Ishikawa (cell line): Measurements from ENCODE around the gene MMP10.

ENCODE experiments used
- CEBPB ChIP-seq: IDR thresholded peaks from 2 replicates; pipeline ENCODE4 v1.6.1; 2012
- CREB1 ChIP-seq: IDR thresholded peaks from 2 replicates; pipeline ENCODE4 v1.6.1; 2012; ENCODE audit warnings: low read depth
- EGR1 ChIP-seq: IDR thresholded peaks from 2 replicates; pipeline ENCODE4 v1.6.1; 2012
- EP300 ChIP-seq: IDR thresholded peaks from 2 replicates; pipeline ENCODE4 v1.6.1; 2012; ENCODE audit warnings: borderline replicate concordance
- FOXM1 ChIP-seq: IDR thresholded peaks from 2 replicates; pipeline ENCODE4 v1.6.1; 2012; ENCODE audit warnings: low read depth, borderline replicate concordance
- MAX ChIP-seq: IDR thresholded peaks from 2 replicates; pipeline ENCODE4 v1.6.1; 2012
- NFIC ChIP-seq: IDR thresholded peaks from 2 replicates; pipeline ENCODE4 v1.6.1; 2012
- RAD21 ChIP-seq: IDR thresholded peaks from 2 replicates; pipeline ENCODE4 v1.6.1; 2012; ENCODE audit warnings: low read depth
- REST ChIP-seq: IDR thresholded peaks from 2 replicates; pipeline ENCODE4 v1.6.1; 2012; ENCODE audit warnings: low read depth, mild to moderate bottlenecking
- TAF1 ChIP-seq: IDR thresholded peaks from 2 replicates; pipeline ENCODE4 v1.6.1; 2012; ENCODE audit warnings: low read depth, mild to moderate bottlenecking
- TCF12 ChIP-seq: IDR thresholded peaks from 2 replicates; pipeline ENCODE4 v1.6.1; 2012; ENCODE audit warnings: low read depth
- TEAD4 ChIP-seq: IDR thresholded peaks from 2 replicates; pipeline ENCODE4 v1.6.1; 2012
- USF1 ChIP-seq: IDR thresholded peaks from 2 replicates; pipeline ENCODE4 v1.6.1; 2012
- YY1 ChIP-seq: IDR thresholded peaks from 2 replicates; pipeline ENCODE4 v1.6.1; 2012; ENCODE audit warnings: low read depth
- ZBTB7A ChIP-seq: IDR thresholded peaks from 2 replicates; pipeline ENCODE4 v1.6.1; 2012; ENCODE audit warnings: low read depth

Gene MMP10

GRCh38 chr11:102780491-102780918, at the start of gene MMP10:
TSS of gene MMP10 (minus strand) at chr11:102780628. CDS start at chr11:102780591, 37 bp downstream.
- TF ChIP-seq CEBPB, result no peak
- no peak for TF ChIP-seq CREB1
- no peak for TF ChIP-seq EGR1
- TF ChIP-seq REST, result no peak
- no peak for TF ChIP-seq RAD21
- TF ChIP-seq EP300, result no peak
- no peak for TF ChIP-seq USF1
- no peak for TF ChIP-seq FOXM1
- TF ChIP-seq ZBTB7A, result no peak
- no peak for TF ChIP-seq NFIC
- no peak for TF ChIP-seq YY1
- no peak for TF ChIP-seq MAX
- no peak for TF ChIP-seq TAF1
- no peak for TF ChIP-seq TCF12

GRCh38 chr11:102829316-102830000, 49.0 kb upstream of the MMP10 start:
- no peak for TF ChIP-seq CEBPB
- TF ChIP-seq FOXM1, result no peak
- TF ChIP-seq MAX, result no peak
- TF ChIP-seq YY1, result no peak
- TF ChIP-seq REST, result no peak
- TF ChIP-seq NFIC, result no peak
- TF ChIP-seq ZBTB7A, result no peak
- TF ChIP-seq TCF12, result no peak
- no peak for TF ChIP-seq TAF1
- TF ChIP-seq USF1, result no peak
- no peak for TF ChIP-seq RAD21
- no peak for TF ChIP-seq EGR1
- no peak for TF ChIP-seq TEAD4
- no peak for TF ChIP-seq EP300
- TF ChIP-seq CREB1, result no peak

- TF ChIP-seq TEAD4 (no peak), YY1 (no peak), USF1 (no peak), EGR1 (no peak), MAX (no peak), CEBPB (no peak), CREB1 (no peak), ZBTB7A (no peak), EP300 (no peak), NFIC (no peak), RAD21 (no peak), FOXM1 (no peak), TAF1 (no peak)
Measured at GRCh38 chr11:102824556-102824955, 44.1 kb upstream of the MMP10 start.

- no peak for TF ChIP-seq NFIC
- TF ChIP-seq RAD21, result no peak
Measured at GRCh38 chr11:102819491-102819890, 39.1 kb upstream of the MMP10 start.

GRCh38 chr11:102813484-102813883, 33.1 kb upstream of the MMP10 start:
- TF ChIP-seq TEAD4 (no peak), RAD21 (no peak), NFIC (no peak), TCF12 (no peak), CREB1 (no peak), EP300 (no peak), TAF1 (no peak), REST (no peak), FOXM1 (no peak), USF1 (no peak), CEBPB (no peak), ZBTB7A (no peak), MAX (no peak), YY1 (no peak), EGR1 (no peak)
